DMS114 treated with DMSO at 0.1 percent for 48 hours (cell line): Measurements from ENCODE around the gene UCP2.
"Not testable (repeated sequence)": the region's sequence is repeated elsewhere in the genome, so short reads cannot be mapped to it uniquely, and the experiment has no call there.

ENCODE experiments used
- DNase-seq: peaks from one replicate; lab custom pipeline; 2025; ENCODE audit not compliant: unreplicated experiment; lab: John Stamatoyannopoulos, UW

Gene UCP2

GRCh38 chr11:73946798-73947458 is 35.7 kb downstream of the UCP2 start:
- no peak for DNase-seq

GRCh38 chr11:73945396-73945795 is 37.2 kb downstream of the UCP2 start:
- no peak for DNase-seq

- no peak for DNase-seq
These were observed 37.7 kb downstream of the UCP2 start for GRCh38 chr11:73944901-73945300.

GRCh38 chr11:73944085-73944484 is 38.6 kb downstream of the UCP2 start:
- DNase-seq: no peak

- DNase-seq: no peak
These were observed 40.6 kb downstream of the UCP2 start for GRCh38 chr11:73942010-73942409.

- no peak for DNase-seq
These were observed 41.7 kb downstream of the UCP2 start for GRCh38 chr11:73940801-73941570.

GRCh38 chr11:73939096-73939495 is 43.5 kb downstream of the UCP2 start:
- DNase-seq: no peak

GRCh38 chr11:73936047-73936446 is 46.6 kb downstream of the UCP2 start:
- not testable (repeated sequence) for DNase-seq

- no peak for DNase-seq
These were observed 49.9 kb downstream of the UCP2 start for GRCh38 chr11:73932781-73933180.

- DNase-seq: no peak
These were observed 50.7 kb downstream of the UCP2 start for GRCh38 chr11:73931951-73932350.

- DNase-seq: peak; percentile 72
These were observed 51.5 kb downstream of the UCP2 start for GRCh38 chr11:73931039-73931645.

GRCh38 chr11:73929388-73929787 is 53.3 kb downstream of the UCP2 start:
- no peak for DNase-seq
